Brain microvascular endothelial cell (primary cell): Measurements from ENCODE around the gene CHST6.

Source experiments
- DNase-seq: peaks from one replicate; pipeline ENCODE4 v3.0.0-alpha.2; 2020
- H3K27ac ChIP-seq: fragments of 250-450 bp; sonication (Bioruptor Pico); 2 replicates; pipeline ENCODE4 v1.5.1; 2020; ENCODE audit warnings: mild to moderate bottlenecking, moderate library complexity
- H3K27me3 ChIP-seq: fragments of 250-450 bp; sonication (Bioruptor Pico); replicated peaks from 2 replicates; pipeline ENCODE4 v1.5.1; 2020; ENCODE audit warnings: mild to moderate bottlenecking
- H3K36me3 ChIP-seq: fragments of 250-450 bp; sonication (Bioruptor Pico); replicated peaks from 2 replicates; pipeline ENCODE4 v1.5.1; 2020; ENCODE audit warnings: mild to moderate bottlenecking
- H3K4me3 ChIP-seq: 2 replicates; pipeline ENCODE4 v1.5.1; 2011; ENCODE audit warnings: low read depth, mild to moderate bottlenecking, control low read depth, low read length, moderate library complexity
- in situ Hi-C: cut with HindIII; loops from 2 replicates; pipeline ENCODE4 v1.10.0; 2017; ENCODE audit warnings: low sequenced_read_pairs, low pct_ligation_motif_present
- TF ChIP-seq, protein P1 (sequence below): IDR thresholded peaks from 2 replicates; pipeline ENCODE4 v1.5.1; 2011; ENCODE audit warnings: low read depth, mild to moderate bottlenecking, moderate library complexity, low read length, control low read depth, inconsistent platforms; ENCODE audit errors: missing control alignments

The CHST6 gene

GRCh38 chr16:75535211-75535843 is 40.1 kb upstream of the CHST6 start:
- H3K27me3 ChIP-seq = peaks cover 1% of the 10 kb centered on the region
- no peaks in the 10 kb centered on the region for H3K36me3 ChIP-seq
- in situ Hi-C loops = no loop called here
- no peak for DNase-seq
- no peak overlapping the region for H3K4me3 ChIP-seq
- TF ChIP-seq, protein P1, sequence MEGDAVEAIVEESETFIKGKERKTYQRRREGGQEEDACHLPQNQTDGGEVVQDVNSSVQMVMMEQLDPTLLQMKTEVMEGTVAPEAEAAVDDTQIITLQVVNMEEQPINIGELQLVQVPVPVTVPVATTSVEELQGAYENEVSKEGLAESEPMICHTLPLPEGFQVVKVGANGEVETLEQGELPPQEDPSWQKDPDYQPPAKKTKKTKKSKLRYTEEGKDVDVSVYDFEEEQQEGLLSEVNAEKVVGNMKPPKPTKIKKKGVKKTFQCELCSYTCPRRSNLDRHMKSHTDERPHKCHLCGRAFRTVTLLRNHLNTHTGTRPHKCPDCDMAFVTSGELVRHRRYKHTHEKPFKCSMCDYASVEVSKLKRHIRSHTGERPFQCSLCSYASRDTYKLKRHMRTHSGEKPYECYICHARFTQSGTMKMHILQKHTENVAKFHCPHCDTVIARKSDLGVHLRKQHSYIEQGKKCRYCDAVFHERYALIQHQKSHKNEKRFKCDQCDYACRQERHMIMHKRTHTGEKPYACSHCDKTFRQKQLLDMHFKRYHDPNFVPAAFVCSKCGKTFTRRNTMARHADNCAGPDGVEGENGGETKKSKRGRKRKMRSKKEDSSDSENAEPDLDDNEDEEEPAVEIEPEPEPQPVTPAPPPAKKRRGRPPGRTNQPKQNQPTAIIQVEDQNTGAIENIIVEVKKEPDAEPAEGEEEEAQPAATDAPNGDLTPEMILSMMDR = no peak
- no peak overlapping the region for H3K27ac ChIP-seq

- Histone ChIP-seq H3K36me3 (no peaks in the 10 kb centered on the region), H3K4me3 (no peak overlapping the region), H3K27ac (no peak overlapping the region), H3K27me3 (peaks cover 1% of the 10 kb centered on the region)
- in situ Hi-C loops = no loop called here
- TF ChIP-seq, protein P1 = no peak
- DNase-seq = no peak
These were observed 39.4 kb upstream of the CHST6 start for GRCh38 chr16:75534560-75535205.

- DNase-seq = no peak
- H3K27me3 ChIP-seq = peaks cover 1% of the 10 kb centered on the region
- TF ChIP-seq, protein P1 = no peak
- in situ Hi-C loops = no loop called here
- H3K4me3 ChIP-seq = no peak overlapping the region
- no peaks in the 10 kb centered on the region for H3K36me3 ChIP-seq
- no peak overlapping the region for H3K27ac ChIP-seq
These were observed 37.5 kb upstream of the CHST6 start for GRCh38 chr16:75532791-75533190.

DNA sequence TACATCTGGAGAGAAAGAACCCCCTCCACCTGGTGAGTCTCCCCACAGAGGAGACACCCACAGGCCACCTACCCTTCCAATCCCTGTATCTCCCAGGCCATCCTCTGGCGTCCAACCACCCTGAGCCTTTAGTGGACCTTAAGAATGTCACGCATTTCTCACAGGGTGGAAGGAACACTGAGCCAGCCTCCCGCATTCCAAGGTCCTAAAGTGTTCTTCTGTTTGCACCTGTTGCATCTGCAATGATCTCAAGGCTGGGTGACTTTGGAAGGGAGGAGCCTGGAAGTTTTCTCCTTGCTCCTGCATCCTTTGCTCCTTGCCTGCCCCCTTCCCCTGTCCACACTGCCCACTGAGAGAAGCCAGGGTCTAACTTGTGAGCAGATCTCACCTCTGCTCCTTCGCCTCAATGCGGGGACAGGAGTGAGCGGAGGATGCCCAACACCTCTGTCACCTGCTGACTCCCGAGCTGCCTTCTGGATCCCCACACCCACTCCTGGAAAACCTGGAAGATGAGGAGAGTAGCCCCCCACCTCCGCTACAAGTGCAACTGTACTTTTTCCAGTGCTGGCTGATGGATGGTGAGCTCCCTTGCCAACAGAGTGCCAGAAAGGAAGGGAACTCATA is 37.0 kb upstream of the CHST6 start:
- no peak overlapping the region for H3K4me3 ChIP-seq
- H3K27me3 ChIP-seq = peaks cover 1% of the 10 kb centered on the region
- H3K27ac ChIP-seq = no peak overlapping the region
- TF ChIP-seq, protein P1 = no peak
- in situ Hi-C loops = no loop called here
- DNase-seq = no peak
- no peaks in the 10 kb centered on the region for H3K36me3 ChIP-seq

- Histone ChIP-seq H3K36me3 (no peaks in the 10 kb centered on the region), H3K27ac (no peak overlapping the region), H3K27me3 (no peaks in the 10 kb centered on the region), H3K4me3 (no peak overlapping the region)
- in situ Hi-C loops = no loop called here
- TF ChIP-seq, protein P1 = no peak
- no peak for DNase-seq
These were observed 34.7 kb upstream of the CHST6 start for GRCh38 chr16:75529959-75530358.
